Limb (tissue), 2 donors: ENCODE measurements around the gene BTNL3.
"Not testable (repeated sequence)": the region's sequence is repeated elsewhere in the genome, so short reads cannot be mapped to it uniquely, and the experiment has no call there.

ENCODE experiments used
- DNase-seq, 2 donors: peaks; one replicate each; pipeline ENCODE4 v3.0.0-alpha.2; 2016; ENCODE audit errors: extremely low spot score in 2 of 2

The BTNL3 gene

GRCh38 chr5:181045857-181046256 is 57.2 kb downstream of the BTNL3 start:
- DNase-seq: not testable (repeated sequence)

DNA sequence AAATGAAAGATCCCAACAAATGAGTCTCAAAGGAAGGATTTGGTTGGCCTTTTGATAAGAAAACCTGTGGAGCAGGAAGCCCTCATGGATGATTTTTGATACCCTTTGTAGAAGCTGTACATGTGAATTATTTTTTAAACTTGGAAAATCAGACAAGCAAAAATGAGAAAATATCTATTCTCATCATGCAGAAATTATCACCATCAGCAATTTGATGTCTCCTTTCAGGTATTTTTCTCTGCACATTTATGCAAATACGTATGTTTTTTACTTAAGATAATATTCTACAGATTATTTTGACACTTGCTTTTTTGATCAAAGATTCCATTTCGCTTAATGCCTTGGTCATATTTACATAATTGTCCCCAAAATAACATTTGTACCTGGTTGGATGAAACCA is 58.6 kb downstream of the BTNL3 start:
- DNase-seq: no peak

DNA sequence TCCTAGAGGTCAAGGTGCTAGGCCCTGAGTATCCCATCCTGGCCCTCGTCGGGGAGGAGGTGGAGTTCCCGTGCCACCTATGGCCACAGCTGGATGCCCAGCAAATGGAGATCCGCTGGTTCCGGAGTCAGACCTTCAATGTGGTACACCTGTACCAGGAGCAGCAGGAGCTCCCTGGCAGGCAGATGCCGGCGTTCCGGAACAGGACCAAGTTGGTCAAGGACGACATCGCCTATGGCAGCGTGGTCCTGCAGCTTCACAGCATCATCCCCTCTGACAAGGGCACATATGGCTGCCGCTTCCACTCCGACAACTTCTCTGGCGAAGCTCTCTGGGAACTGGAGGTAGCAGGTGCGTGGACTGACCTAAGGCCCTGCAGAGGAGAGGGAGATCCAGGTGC is 59.3 kb downstream of the BTNL3 start:
- no peak for DNase-seq

- DNase-seq: no peak
Observed at GRCh38 chr5:181050016-181050415, 61.4 kb downstream of the BTNL3 start.

GRCh38 chr5:181051841-181052671 is 63.4 kb downstream of the BTNL3 start:
- no peak for DNase-seq

DNA sequence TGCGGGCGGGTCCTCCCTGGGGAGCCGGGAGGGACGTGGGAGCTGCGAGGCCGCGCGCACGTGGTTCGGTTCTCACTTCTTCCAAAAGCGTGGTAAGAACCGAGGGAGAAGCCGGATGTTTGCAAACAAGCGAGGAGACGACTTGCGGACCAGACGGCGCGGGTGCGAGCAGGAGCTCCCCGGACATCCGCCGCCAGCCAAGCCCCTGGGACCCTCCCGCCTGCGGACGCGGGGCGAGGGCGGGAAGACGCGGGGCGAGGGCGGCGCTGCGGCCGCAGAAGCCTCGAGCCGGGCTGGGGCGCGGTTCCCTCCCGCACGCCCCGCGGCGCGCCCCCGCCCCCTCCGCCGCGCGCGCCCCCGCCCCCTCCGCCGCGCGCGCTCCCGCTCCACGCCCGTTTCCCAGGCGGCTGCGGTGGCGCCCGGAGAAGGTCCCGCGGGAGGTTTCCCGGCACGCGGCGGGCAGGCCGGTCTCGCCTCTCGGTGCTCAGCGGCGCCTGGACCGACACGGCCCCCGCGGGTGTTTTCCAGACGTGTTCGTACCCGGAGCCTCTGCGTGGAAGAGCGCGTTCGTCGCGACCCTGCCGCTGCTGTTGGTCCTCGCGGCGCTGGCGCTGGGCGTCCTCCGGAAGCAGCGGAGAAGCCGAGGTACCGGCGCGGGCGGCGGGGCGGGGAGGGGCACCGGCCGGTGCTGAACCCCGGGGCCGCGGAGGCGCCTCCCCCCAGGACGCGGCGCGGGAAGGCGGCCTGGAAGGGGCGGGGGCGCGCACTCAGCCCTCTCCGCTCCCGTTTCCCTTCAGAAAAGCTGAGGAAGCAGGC is 64.2 kb downstream of the BTNL3 start:
- DNase-seq: peak in 1 of 2 donors; percentile 60

DNA sequence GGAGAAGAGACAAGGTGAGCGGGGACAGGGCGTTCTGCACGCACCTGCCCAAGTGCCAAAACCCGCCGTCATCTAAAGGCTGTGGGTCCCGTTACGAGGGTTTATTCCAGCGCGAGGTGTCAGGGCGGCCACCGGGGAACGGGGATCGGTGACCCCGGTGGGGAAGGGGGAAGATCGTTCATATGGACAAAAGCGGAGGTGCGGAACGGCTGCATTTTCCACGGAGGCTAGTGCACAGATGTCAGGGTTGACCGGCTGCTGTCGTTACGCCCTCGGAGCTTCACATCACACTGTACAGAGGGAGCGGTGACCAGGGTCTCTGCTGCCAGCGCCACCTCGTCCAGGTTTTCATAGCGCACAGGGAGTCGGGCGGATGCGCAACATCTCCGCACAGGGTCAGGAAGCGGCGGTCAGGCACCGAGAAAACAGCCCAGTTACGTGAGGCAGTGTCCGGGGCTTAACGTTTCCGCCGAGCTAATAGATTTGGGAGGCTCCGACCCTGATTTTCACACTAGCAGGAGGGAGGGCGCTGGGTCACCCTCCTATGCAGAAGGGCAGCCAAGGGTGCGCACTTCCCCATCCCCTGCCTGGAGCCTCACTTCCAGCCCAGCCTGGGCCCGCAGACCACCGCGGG is 65.0 kb downstream of the BTNL3 start:
- DNase-seq: no peak

DNA sequence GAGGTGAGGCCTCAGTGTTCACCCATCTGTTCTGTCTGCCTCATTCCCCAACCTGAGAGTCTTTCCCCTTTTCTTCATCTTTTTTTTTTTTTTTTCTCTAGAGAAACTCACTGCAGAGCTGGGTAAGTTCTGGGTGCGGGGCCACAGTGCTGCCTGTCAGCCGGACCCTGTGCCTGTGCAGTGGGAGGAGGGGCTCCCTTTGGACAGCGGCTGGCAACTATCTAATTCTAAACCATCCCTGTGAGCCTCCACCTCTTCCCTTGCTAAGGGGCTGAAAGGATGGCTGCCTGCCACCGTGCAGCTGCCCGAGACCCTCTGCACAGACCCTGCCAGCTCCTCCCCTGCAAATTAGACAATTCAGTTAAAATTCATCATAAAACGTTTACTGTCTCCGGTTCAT is 65.5 kb downstream of the BTNL3 start:
- DNase-seq: no peak

DNA sequence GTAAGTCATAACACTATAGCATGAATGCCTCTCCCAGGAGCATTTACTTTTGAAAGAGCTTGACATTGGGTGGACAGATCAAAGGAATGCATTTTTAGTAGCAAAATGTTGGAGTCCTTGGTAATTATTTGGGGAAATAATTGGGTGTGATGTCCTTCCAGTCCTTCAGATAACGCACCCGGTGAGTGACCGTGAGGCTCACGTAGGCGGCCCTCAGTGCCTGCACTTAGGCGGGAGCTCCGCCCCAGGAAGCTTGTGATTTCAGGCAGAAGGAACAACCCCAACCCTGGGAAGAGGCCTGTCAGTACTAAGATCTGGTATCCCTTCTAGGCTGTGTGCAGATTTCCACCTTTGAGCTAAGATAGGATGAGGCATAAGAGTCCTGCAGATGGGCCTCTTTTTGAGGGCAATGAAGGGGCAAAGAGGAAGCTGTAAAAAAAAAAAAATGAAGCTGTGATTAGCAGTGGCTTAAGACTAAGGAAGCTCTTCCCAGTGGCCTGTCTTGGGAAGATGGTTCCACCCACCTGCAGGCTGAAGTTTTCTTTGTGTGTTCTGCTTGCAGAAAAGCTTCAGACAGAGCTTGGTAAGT is 66.3 kb downstream of the BTNL3 start:
- no peak for DNase-seq
